Chondrocyte (in vitro differentiated cells): ENCODE data around the gene ZNF385A. TPM values are rescaled to one million over a fixed set of nuclear protein-coding genes. Genes with fewer than 3 reads are reported as not detected.

Experiments
- DNase-seq: peaks from one replicate; pipeline ENCODE4 v3.0.0; 2021; ENCODE audit warnings: mixed read lengths, low spot score
- H3K27ac Mint-ChIP-seq: one replicate; pipeline ENCODE4 v1.8.0; 2021; ENCODE audit warnings: mild to moderate bottlenecking, moderate library complexity, mixed read lengths; ENCODE audit not compliant: unreplicated experiment
- H3K27me3 Mint-ChIP-seq: 2 replicates; pipeline ENCODE4 v1.8.0; 2021; ENCODE audit warnings: low read depth, mixed read lengths
- H3K36me3 Mint-ChIP-seq: 2 replicates; pipeline ENCODE4 v1.8.0; 2021; ENCODE audit warnings: low read depth, mixed read lengths
- H3K4me1 Mint-ChIP-seq: 2 replicates; pipeline ENCODE4 v1.8.0; 2021; ENCODE audit warnings: low read depth, mild to moderate bottlenecking, mixed read lengths
- H3K4me3 Mint-ChIP-seq: one replicate; pipeline ENCODE4 v1.8.0; 2021; ENCODE audit warnings: mild to moderate bottlenecking, moderate library complexity, mixed read lengths; ENCODE audit not compliant: unreplicated experiment
- H3K9me3 Mint-ChIP-seq: 2 replicates; pipeline ENCODE4 v1.8.0; 2021; ENCODE audit warnings: low read depth, mixed read lengths
- CTCF ChIP-seq: fragments of 200-600 bp; sonication (generic); IDR thresholded peaks from 2 replicates; pipeline ENCODE4 v1.5.0; 2021; ENCODE audit warnings: antibody characterized with exemption, mild to moderate bottlenecking, moderate library complexity
- long read RNA-seq: library from polyadenylated mRNA; stranded (forward); transcript quantifications from one replicate; pipeline ENCODE4 v2.0.0, GENCODE V29; 2021
- total RNA-seq: library from RNA; stranded (reverse); gene quantifications from 3 replicates; pipeline ENCODE4 v1.2.1, GENCODE V29; 2021

ZNF385A gene
- 5.5 to 6.8 TPM (median 6.4 TPM) in 3 replicates for total RNA-seq
- long read RNA-seq, partial matches to known transcripts = 1 of 4 reads
- long read RNA-seq, other reads (novel, unspliced or antisense) = 2 of 4 reads

- TF ChIP-seq CTCF = no peak
- Mint-ChIP-seq H3K27me3 (no peaks in the 10 kb centered on the region), H3K4me1 (no peaks in the 10 kb centered on the region), H3K4me3 (no peak within 1 kb of the TSS), H3K9me3 (no peaks in the 10 kb centered on the region), H3K36me3 (no peaks in the 10 kb centered on the region), H3K27ac (no peak within 1 kb of the TSS)
- DNase-seq = no peak
Measured at GRCh38 chr12:54384591-54385041, at the start of gene ZNF385A. ZNF385A (minus strand) TSS chr12:54384733; CDS start chr12:54384514, 219 bp downstream.

- Mint-ChIP-seq H3K27ac (no peak overlapping the region), H3K36me3 (no peaks in the 10 kb centered on the region), H3K27me3 (peaks cover 4% of the 10 kb centered on the region), H3K4me3 (no peak overlapping the region), H3K9me3 (no peaks in the 10 kb centered on the region), H3K4me1 (peaks cover 18% of the 10 kb centered on the region)
- no peak for DNase-seq
- TF ChIP-seq CTCF = no peak
Measured at GRCh38 chr12:54432815-54433164, 48.3 kb upstream of the ZNF385A start.

GRCh38 chr12:54431911-54432814 is 47.6 kb upstream of the ZNF385A start:
- Mint-ChIP-seq H3K9me3 (no peaks in the 10 kb centered on the region), H3K27ac (no peak overlapping the region), H3K36me3 (no peaks in the 10 kb centered on the region), H3K4me3 (no peak overlapping the region), H3K27me3 (peaks cover 4% of the 10 kb centered on the region), H3K4me1 (peaks cover 18% of the 10 kb centered on the region)
- no peak for DNase-seq
- TF ChIP-seq CTCF = no peak

- H3K36me3 Mint-ChIP-seq = peaks cover 1% of the 10 kb centered on the region
- H3K9me3 Mint-ChIP-seq = no peaks in the 10 kb centered on the region
- H3K27ac Mint-ChIP-seq = no peak overlapping the region
Measured at GRCh38 chr12:54430471-54431069, 46.0 kb upstream of the ZNF385A start.

More at GRCh38 chr12:54430471-54431069, 46.0 kb upstream of the ZNF385A start:
- DNase-seq = no peak
- Mint-ChIP-seq H3K27me3 (peaks cover 8% of the 10 kb centered on the region), H3K4me1 (peaks cover 18% of the 10 kb centered on the region), H3K4me3 (no peak overlapping the region)
- TF ChIP-seq CTCF = no peak
